HG03378 (cell line): ENCODE results near the gene C1QL4.
"Not testable (repeated sequence)": the region's sequence is repeated elsewhere in the genome, so short reads cannot be mapped to it uniquely, and the experiment has no call there.

Experiments
- ATAC-seq: cut with Tn5 transposase; IDR thresholded peaks from one replicate; pipeline ENCODE4 v1.9.1; 2021; ENCODE audit warnings: mild to moderate bottlenecking, moderate library complexity; ENCODE audit not compliant: unreplicated experiment

The C1QL4 gene

GRCh38 chr12:49336645-49337584, at the start of gene C1QL4:
TSS of gene C1QL4 (minus strand) at chr12:49337188. CDS start at chr12:49336477, 711 bp downstream.
- ATAC-seq: no peak

DNA sequence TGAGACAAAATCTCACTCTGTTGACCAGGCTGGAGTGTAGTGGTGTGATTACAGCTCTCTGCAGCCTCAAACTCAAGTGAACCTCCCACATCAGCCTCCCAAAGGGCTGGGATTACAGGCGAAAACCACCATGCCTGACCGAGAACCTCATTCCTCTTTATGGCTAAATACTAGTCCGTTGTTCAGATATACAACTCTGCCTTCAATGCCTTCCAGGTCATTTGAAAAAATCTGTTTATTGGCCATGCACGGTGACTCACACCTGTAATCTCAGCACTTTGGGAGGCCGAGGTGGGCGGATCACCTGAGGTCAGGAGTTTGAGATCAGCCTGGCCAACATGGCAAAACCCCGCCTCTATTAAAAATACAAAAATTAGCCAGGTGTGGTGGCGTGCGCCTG, 43.2 kb upstream of the C1QL4 start:
- not testable (repeated sequence) for ATAC-seq

DNA sequence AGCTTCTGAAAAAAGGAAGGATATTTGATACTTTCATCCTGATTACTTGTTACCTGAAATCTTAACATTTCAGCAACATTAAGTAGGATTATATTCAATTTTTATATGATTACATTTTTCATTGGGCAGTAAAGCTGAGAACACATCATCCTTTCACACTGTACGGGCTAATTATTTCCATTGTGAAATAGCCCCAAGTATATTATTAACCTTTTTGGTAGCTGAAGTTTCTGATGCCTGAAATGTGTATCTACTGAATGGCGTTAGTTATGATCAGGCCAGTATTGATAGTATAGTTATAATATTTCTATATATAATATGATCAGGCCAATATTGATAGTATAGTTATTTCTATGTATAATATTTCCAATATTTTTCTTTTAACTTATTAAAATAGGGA, 40.4 kb upstream of the C1QL4 start:
- ATAC-seq: no peak

- ATAC-seq: no peak
Measured at GRCh38 chr12:49375406-49375805, 38.4 kb upstream of the C1QL4 start.

DNA sequence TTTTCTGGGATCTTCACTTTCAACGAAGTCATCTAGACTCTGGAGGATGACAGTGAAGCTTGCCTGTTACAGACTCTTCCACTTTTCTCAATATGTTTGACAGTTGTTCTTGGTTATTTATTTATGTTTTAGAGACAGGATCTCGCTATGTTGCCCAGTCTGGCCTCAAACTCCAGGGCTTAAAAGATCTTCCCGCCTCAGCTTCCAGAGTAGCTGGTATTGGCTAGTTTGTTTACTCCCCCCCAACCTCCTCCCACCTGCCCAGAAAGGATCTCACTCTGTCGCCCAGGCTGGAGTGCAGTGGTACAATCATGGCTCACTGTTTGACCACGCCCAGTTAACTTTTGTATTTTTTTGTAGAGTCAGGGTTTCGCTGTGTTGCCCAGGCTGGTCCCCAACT, 33.6 kb upstream of the C1QL4 start:
- no peak for ATAC-seq

GRCh38 chr12:49369411-49370145, 32.6 kb upstream of the C1QL4 start:
- ATAC-seq: peak; percentile 45

DNA sequence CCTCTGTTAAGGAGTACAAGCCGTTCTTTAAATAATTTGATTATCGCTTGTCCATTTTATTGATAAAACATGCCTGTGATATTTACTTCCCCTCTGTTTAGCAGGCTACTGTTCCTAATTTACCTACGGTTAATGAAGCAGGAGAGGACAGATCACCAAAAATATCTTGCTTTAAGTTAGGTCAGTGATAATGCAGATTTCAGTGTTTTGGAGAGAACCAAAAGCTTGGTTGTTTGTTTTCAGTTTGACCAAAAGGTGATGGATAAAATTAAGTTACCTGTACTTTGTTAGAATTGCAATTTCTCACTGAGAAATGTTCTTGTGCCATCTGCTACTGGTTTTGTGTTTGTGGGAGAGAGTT, 31.2 kb upstream of the C1QL4 start:
- no peak for ATAC-seq

- ATAC-seq: no peak
Measured at GRCh38 chr12:49367381-49368239, 30.6 kb upstream of the C1QL4 start, which contains the start of gene SPATS2. TSS of gene SPATS2 (plus strand) at chr12:49367462. CDS start at chr12:49461013, 93,551 bp downstream.

DNA sequence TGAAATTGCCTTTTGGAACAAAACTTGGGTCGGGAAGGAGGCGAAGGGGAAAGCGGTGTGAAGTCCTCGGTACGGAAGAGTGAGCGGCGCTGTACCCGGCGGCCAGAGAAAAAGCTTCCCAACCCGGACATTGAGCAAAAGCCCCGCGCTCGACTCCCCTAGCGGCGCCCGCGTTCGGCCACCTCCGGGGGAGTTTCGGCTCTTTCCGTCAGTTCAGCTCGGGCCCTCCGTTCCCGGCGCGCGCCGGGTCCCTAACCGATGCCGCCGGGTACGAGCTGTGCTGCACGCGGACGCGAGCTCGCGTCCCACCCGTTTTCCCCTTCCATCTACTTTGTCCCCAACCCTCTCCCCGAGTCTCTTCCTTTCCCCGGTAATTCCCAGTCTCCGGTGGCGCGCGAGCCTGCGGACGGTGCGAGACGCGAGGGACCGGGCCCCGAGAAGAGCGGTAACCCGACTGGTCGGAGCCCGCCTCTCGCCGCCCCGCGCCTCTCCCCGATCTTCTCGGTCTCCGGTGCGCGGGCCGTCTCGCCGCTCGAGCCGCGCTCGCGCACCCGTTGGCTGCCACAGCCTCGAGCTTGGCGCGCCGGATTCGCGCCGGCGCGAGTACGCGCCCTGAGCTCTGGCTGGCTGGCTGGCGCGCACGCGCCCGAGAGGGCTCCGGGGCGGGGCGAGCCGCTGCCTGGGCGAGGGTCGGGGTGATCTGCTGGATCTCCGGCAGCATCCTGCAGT, 29.8 kb upstream of the C1QL4 start:
- ATAC-seq: peak; percentile 36

DNA sequence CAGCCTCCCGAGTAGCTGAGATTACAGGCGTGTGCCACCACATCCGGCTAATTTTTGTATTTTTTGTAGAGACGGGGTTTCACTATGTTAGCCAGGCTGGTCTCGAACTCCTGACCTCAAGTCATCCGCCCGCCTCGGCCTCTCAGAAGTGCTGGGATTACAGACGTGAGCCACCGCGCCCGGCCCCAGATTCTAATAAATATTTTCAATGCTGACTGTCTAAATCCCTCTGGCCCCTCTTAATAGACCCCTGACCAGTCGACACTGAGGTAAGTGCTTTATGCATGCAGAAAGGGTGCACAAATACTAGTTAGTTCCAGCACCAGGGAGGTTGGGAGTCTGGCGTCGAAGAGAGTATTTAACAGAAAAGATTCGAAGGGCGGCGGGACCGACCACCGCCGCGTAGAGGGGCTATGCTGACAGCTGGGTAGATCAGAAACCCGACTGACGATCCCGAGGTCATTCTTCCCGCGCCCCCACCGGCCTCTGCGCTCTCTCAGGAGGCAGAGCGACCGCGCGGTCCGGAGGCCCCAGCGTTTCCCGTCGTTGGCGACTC, 29.2 kb upstream of the C1QL4 start:
- ATAC-seq: no peak

DNA sequence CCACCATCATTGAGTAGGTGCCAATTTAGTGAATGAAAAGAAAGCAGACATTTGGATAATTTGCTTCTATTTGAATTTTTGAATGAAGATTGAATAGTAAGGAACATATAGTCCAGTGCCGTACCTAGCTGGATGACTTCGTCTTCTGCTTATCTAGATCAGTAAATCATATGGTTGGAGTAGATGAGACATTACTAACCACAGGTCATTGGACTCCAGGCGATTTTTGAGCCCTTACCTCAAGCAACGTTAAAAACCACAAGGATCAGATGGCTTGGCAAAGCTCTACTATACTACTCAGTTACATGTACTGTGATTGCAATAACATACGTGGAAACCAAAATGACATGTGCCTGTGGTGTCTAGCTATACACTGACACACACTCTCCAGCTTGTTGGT, 28.6 kb upstream of the C1QL4 start:
- no peak for ATAC-seq

- no peak for ATAC-seq
Measured at GRCh38 chr12:49364989-49365388, 28.0 kb upstream of the C1QL4 start.

GRCh38 chr12:49362077-49362476, 25.1 kb upstream of the C1QL4 start:
- no peak for ATAC-seq

DNA sequence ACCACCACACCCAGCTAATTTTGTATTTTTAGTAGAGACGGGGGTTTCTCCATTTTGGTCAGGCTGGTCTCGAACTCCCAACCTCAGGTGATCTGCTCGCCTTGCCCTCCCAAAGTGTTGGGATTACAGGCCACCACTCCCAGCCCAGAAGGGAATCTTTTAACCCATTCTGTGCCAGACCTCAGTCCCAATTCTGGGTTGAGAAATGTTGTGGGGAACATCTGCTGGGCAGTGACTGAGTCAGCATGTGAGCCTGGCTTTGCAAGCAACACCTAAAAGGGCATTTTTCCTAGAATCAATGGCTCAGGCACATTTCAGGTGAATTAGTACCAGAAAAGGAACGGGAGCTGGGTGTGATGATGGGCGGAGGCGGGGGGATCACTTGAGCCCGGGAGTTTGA, 22.7 kb upstream of the C1QL4 start:
- ATAC-seq: no peak

DNA sequence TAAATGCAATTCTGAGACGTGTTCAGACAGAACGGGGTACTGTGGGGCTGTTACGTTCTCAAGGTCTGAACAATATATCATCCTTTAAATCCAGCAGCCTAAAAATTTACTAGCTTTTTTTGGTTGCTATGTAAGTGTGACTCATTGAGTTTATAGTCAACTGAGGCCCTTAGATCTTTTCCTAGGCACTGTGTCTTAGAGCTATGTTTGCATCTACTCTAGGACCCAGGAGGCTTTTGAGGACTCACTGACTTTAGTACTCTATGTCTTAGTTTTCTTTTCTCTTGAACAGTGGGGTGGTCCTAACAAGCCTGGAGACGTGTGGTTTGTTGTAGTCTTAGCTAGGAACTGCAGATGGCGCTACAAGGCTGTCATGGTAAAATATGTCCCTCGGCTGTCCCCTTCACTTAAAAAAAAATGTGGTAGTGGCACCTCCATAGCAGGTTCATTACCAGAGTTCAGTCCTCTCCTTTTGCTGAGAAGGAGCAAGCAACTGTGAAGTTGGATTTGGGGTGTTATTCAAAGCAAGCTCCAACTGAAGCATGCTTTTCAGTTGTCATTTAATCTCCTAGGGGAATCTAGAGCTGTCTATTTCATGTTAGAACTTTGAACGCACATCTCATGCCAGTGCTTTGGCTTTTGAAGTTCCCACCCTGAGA, 21.6 kb upstream of the C1QL4 start:
- peak; percentile 51 for ATAC-seq

DNA sequence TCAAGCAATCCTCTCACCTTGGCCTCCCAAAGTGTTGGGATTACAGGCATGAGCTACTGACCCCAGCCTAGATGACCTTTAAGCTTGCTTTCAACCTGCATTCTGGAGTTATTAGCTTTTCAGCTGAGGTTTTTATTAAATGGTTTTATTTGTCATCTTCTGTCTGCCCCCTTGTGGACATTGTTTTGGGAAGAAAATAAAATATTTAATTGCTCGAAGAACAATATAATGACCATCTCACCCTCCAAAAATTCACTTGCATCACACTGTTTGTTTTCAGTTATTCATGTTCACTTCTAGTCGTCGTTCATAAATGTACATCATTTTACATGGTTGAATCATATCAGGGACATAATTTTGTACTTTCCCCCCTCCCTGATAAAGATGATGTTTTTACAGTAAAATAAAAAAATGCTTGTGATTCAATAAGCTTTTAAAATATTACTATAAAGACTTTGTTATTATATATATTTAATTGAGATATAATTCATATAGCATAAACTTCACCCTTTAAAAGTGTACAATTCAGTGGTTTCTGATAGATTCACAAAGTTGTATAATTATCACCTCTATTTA, 20.2 kb upstream of the C1QL4 start:
- no peak for ATAC-seq

DNA sequence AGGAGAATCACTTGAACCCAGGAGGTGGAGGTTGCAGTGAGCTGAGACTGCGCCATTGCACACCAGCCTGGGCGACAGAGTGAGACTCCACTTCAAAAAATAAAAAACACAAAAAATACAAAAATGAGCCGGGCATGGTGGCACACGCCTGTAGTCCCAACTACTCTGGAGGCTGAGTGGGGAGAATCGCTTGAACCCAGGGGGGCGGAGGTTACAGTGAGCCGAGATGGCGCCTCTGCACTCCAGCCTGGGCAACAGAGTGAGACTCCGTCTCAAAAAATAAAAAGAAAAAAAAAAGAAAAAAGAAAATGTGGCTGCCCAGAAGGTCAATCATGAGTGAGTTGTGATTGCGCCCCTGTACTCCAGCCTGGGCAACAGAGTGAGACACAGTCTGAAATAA, 18.9 kb upstream of the C1QL4 start:
- no peak for ATAC-seq

DNA sequence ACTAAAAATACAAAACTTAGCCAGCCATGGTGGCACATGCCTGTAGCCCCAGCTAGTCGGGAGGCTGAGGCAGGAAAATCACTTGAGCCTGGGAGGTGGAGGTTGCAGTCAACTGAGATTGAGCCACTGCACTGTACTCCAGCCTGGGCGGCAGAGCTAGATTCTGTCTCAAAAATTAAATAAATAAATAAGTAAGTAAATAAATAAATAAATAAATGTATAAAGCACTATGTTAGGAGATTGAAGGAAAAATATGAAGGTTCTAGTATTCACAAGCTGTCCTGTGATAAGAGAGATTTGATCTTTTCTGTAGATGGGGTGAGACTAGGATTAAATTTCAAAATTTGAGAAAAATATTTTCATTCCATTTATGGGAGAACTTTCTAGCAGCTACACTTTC, 15.4 kb upstream of the C1QL4 start:
- ATAC-seq: no peak

DNA sequence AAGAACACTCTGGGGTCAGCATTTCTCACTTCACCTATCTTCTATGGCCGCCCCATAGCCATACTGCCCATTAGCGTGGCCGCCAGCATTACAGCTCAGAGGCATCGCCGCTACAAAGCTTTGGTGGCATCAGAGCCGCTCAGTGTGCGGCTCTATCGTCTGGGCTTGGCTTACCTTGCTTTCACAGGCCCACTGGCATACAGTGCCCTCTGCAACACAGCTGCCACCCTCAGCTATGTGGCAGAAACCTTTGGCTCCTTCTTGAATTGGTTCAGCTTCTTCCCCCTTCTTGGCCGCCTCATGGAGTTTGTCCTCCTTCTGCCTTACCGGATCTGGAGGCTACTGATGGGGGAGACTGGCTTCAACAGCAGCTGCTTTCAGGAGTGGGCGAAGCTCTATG, 12.3 kb upstream of the C1QL4 start:
- no peak for ATAC-seq
